SK-N-SH (cell line): ENCODE measurements around the gene MYOM3. TPM values are rescaled to one million over a fixed set of nuclear protein-coding genes. Genes with fewer than 3 reads are reported as not detected.

Source experiments
- CTCF ChIA-PET: fragments of 300-600, 350-600 bp; formaldehyde crosslinking; extraction: SDS; loops from one replicate; lab custom pipeline; 2021; lab: Yijun Ruan, JAX
- POLR2A ChIA-PET: fragments of 350-600 bp; sonication (Branson Sonifier 250); formaldehyde crosslinking; extraction: SDS; loops from one replicate; lab custom pipeline; 2020; ENCODE audit warnings: antibody characterized with exemption, inconsistent platforms; lab: Yijun Ruan, JAX
- DNase-seq: peaks from one replicate; pipeline ENCODE4 v3.0.0; 2012
- H2AFZ ChIP-seq: fragments of 200-600 bp; sonication (generic); 2 replicates; pipeline ENCODE4 v1.8.1; 2016; ENCODE audit warnings: antibody characterized with exemption, mild to moderate bottlenecking, low read depth
- H3F3A ChIP-seq: fragments of 200-600 bp; sonication (generic); replicated peaks from 2 replicates; pipeline ENCODE3; 2016; ENCODE audit warnings: antibody characterized with exemption, mild to moderate bottlenecking; ENCODE audit not compliant: insufficient read depth
- H3K27ac ChIP-seq, 2 experiments: fragments of 200-500 bp in 1 of 2; fragments of 200-600 bp in 1 of 2; sonication (Bioruptor generic) in 1 of 2; sonication (generic), shearing (Covaris generic) in 1 of 2; 2 replicates each; pipeline versions ENCODE4 v1.5.1 to v1.6.1; 2014 to 2016; ENCODE audit warnings: low read depth in 2 of 2, inconsistent platforms in 1 of 2, low read length in 1 of 2, mild to moderate bottlenecking in 1 of 2, mixed read lengths in 1 of 2
- H3K27me3 ChIP-seq: fragments of 200-600 bp; sonication (generic), shearing (Covaris generic); 2 replicates; pipeline ENCODE4 v1.6.1; 2016; ENCODE audit warnings: mixed run types; ENCODE audit not compliant: insufficient read depth
- H3K36me3 ChIP-seq, 2 experiments: fragments of 200-500 bp in 1 of 2; fragments of 200-600 bp in 1 of 2; sonication (Bioruptor generic) in 1 of 2; sonication (generic) in 1 of 2; replicated peaks in 1 of 2; 2 replicates each; pipeline versions ENCODE3 to v1.5.1; 2014 to 2016; ENCODE audit warnings: low read length in 1 of 2, mild to moderate bottlenecking in 1 of 2; ENCODE audit not compliant: insufficient read depth in 2 of 2, control insufficient read depth in 1 of 2
- H3K4me1 ChIP-seq, 2 experiments: fragments of 200-500 bp in 1 of 2; fragments of 200-600 bp in 1 of 2; sonication (Bioruptor generic) in 1 of 2; sonication (generic), shearing (Covaris generic) in 1 of 2; 2 replicates each; pipeline versions ENCODE4 v1.5.1 to v1.6.1; 2014 to 2016; ENCODE audit warnings: low read depth in 1 of 2, low read length in 1 of 2, mixed run types in 1 of 2; ENCODE audit not compliant: insufficient read depth in 2 of 2, control insufficient read depth in 1 of 2
- H3K4me2 ChIP-seq: fragments of 200-600 bp; sonication (generic), shearing (Covaris generic); 2 replicates; pipeline ENCODE4 v1.6.1; 2017; ENCODE audit warnings: mixed run types
- H3K4me3 ChIP-seq, 2 experiments: fragments of 200-500 bp in 1 of 2; fragments of 200-600 bp in 1 of 2; sonication (Bioruptor generic) in 1 of 2; sonication (generic), shearing (Covaris generic) in 1 of 2; 2 replicates each; pipeline versions ENCODE4 v1.5.1 to v1.8.1; 2014 to 2016; ENCODE audit warnings: low read depth in 2 of 2, inconsistent platforms in 1 of 2, low read length in 1 of 2, mild to moderate bottlenecking in 1 of 2, mixed read lengths in 1 of 2, moderate library complexity in 1 of 2
- H3K79me2 ChIP-seq: fragments of 200-600 bp; sonication (generic); 2 replicates; pipeline ENCODE4 v1.8.1; 2017; ENCODE audit warnings: mild to moderate bottlenecking; ENCODE audit not compliant: insufficient read depth
- H3K9ac ChIP-seq: fragments of 200-600 bp; sonication (generic); 2 replicates; pipeline ENCODE4 v1.6.1; 2017; ENCODE audit warnings: mixed run types
- H3K9me2 ChIP-seq: fragments of 200-600 bp; sonication (generic); 2 replicates; pipeline ENCODE4 v1.6.1; 2017; ENCODE audit warnings: mixed run types
- H3K9me3 ChIP-seq: fragments of 200-600 bp; sonication (generic); 2 replicates; pipeline ENCODE4 v1.6.1; 2017; ENCODE audit warnings: mixed run types, mild to moderate bottlenecking, moderate library complexity
- H4K20me1 ChIP-seq: fragments of 200-600 bp; sonication (generic); 2 replicates; pipeline ENCODE4 v1.6.1; 2017; ENCODE audit warnings: mild to moderate bottlenecking, mixed run types; ENCODE audit not compliant: insufficient read depth
- CTCF ChIP-seq: fragments of 200-600 bp; sonication (generic); IDR thresholded peaks from 2 replicates; pipeline ENCODE4 v1.6.1; 2017; ENCODE audit warnings: antibody characterized with exemption, mild to moderate bottlenecking, moderate library complexity
- FOSL2 ChIP-seq: IDR thresholded peaks from 2 replicates; pipeline ENCODE4 v1.4.0; 2012; ENCODE audit warnings: low read depth, mild to moderate bottlenecking, moderate library complexity, borderline replicate concordance
- MAX ChIP-seq: IDR thresholded peaks from 2 replicates; pipeline ENCODE4 v1.4.0; 2012; ENCODE audit warnings: low read depth
- PBX3 ChIP-seq: IDR thresholded peaks from 2 replicates; pipeline ENCODE4; 2012
- POLR2AphosphoS5 ChIP-seq: IDR thresholded peaks from 2 replicates; pipeline ENCODE4 v1.6.1; 2012; ENCODE audit warnings: low read depth, low read length
- RXRA ChIP-seq: IDR thresholded peaks from 2 replicates; pipeline ENCODE4 v1.4.0; 2012; ENCODE audit warnings: low read depth, mild to moderate bottlenecking, borderline replicate concordance
- SMC3 ChIP-seq: IDR thresholded peaks from 2 replicates; pipeline ENCODE4 v1.6.1; 2012; ENCODE audit warnings: low read depth, low read length, improper control_type of control experiment
- YY1 ChIP-seq: IDR thresholded peaks from 2 replicates; pipeline ENCODE4 v1.4.0; 2012; ENCODE audit warnings: low read depth, mild to moderate bottlenecking
- WGBS: methylation state at CpG from one replicate; pipeline ENCODE4 v1.1.6; 2017; ENCODE audit warnings: low lambda C conversion rate; 5-methylcytosine and 5-hydroxymethylcytosine counted together
- polyA plus RNA-seq, 3 experiments: library from polyadenylated mRNA; depleted of rRNA; stranded (reverse); fragments of >200 nt; gene quantifications; 2 replicates each; pipeline ENCODE4 v1.2.3, GENCODE V29; 2012

The MYOM3 gene
- polyA plus RNA-seq, 1 of the 3 experiments (the other 2 are of a cell fraction) = 0.02 TPM

DNA sequence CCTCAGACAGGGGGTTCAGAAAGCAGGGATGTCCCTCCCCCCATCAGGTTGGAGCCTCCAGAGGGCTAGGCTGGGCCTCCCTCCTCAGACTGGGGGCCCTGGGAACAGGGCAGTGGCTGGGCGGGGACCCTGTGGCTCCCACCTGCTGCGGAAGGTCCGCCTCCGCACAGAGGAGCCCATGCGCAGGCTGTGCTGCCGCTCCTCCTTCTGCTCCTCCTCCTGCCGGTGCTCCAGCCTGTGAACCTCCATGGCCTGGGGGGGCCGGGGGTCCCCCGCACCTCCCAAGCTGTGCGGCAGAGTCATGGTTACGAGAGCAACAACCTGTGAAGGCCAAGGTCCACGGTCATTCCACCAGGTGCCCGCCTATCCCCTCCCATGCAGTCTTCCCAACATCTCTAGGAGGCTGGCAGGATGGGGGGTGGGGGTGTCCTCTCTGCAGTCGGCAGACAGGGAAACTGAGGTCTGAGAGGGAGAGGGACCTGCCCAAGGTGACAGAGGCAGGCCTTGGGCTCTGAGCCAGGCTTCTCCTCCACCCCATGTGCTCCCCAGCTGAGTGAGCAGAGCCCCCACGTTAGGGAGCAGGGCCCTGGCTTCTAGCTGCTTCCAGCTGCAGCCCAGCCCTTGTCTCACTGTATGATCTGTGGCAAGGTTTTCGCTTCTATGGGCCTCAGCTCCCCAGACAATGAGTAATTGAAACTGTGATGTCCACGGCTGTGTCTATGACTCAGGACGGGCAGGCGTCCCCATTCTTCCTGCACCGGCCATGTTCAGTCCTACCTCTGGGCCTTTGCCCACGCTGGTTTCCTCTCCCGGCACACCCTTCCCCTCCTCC lies 3.4 kb downstream of the MYOM3 start:
- no peak for DNase-seq
- CTCF ChIA-PET = interaction anchor here (0.6 kb wide), 1 partner anchor 80 kb away, joined by 3 read pairs; no protein-coding TSS in a partner anchor
- peaks cover 10 to 46% of the 10 kb centered on the region in 2 experiments; a peak in 2 of 4 replicates for H3K4me1 ChIP-seq

More for the DNA sequence above, 3.4 kb downstream of the MYOM3 start:
- Histone ChIP-seq H3K79me2 (no peaks in the 10 kb centered on the region), H4K20me1 (no peaks in the 10 kb centered on the region), H3K9ac (no peak overlapping the region), H3F3A (peaks cover 3% of the 10 kb centered on the region), H3K36me3 (no peaks in the 10 kb centered on the region), H3K4me2 (peak overlapping the region; percentile 26; the same call in 1 of the 2 replicates), H3K9me3 (no peaks in the 10 kb centered on the region), H3K9me2 (no peaks in the 10 kb centered on the region), H2AFZ (peak overlapping the region; percentile 53; the same call in 1 of the 2 replicates), H3K27ac (peak overlapping the region in 1 of 2 experiments; percentile 52; a peak in 2 of 4 replicates), H3K4me3 (no peak overlapping the region), H3K27me3 (no peaks in the 10 kb centered on the region)
- POLR2A ChIA-PET = no interaction called here
- 59% methylated on average over 18 of the region's 22 CpGs for WGBS
- no peak for TF ChIP-seq POLR2AphosphoS5
- TF ChIP-seq YY1 = no peak; the same call in 1 of the 2 replicates
- no peak for TF ChIP-seq CTCF
- peak; percentile 41; the same call in 1 of the 2 replicates for TF ChIP-seq FOSL2
- no peak for TF ChIP-seq SMC3
- TF ChIP-seq RXRA = no peak
- TF ChIP-seq PBX3 = peak; percentile 42
- no peak for TF ChIP-seq MAX
